H9 (cell line): Measurements from ENCODE around the gene OR10J4. TPM values are rescaled to one million over a fixed set of nuclear protein-coding genes. Genes with fewer than 3 reads are reported as not detected.

Experiments used
- DNase-seq: peaks from one replicate; pipeline ENCODE4 v3.0.0-alpha.2; 2017
- H2AFZ ChIP-seq: one replicate; pipeline ENCODE4 v1.6.1; 2013; ENCODE audit warnings: mild to moderate bottlenecking, low read length, control low read depth, moderate library complexity
- H2AK5ac ChIP-seq: 2 replicates; pipeline ENCODE4 v1.6.1; 2013; ENCODE audit warnings: low read length, control low read depth, mixed read lengths; ENCODE audit not compliant: insufficient read length
- H2BK120ac ChIP-seq: one replicate; pipeline ENCODE4 v1.6.1; 2013; ENCODE audit warnings: low read depth, mild to moderate bottlenecking, low read length, control low read depth, inconsistent platforms; ENCODE audit not compliant: poor library complexity, severe bottlenecking
- H2BK12ac ChIP-seq: 2 replicates; pipeline ENCODE4 v1.6.1; 2013; ENCODE audit warnings: low read length, control low read depth, mixed read lengths, low read depth; ENCODE audit not compliant: insufficient read length
- H2BK15ac ChIP-seq: 2 replicates; pipeline ENCODE4 v1.6.1; 2013; ENCODE audit warnings: low read depth, low read length, control low read depth
- H2BK20ac ChIP-seq: one replicate; pipeline ENCODE4 v1.6.1; 2013; ENCODE audit warnings: low read depth, mild to moderate bottlenecking, low read length, control low read depth, inconsistent platforms; ENCODE audit not compliant: poor library complexity, severe bottlenecking
- H2BK5ac ChIP-seq: 2 replicates; pipeline ENCODE4 v1.6.1; 2013; ENCODE audit warnings: low read length, control low read depth, mixed read lengths; ENCODE audit not compliant: insufficient read length
- H3K14ac ChIP-seq: 2 replicates; pipeline ENCODE4 v1.6.1; 2013; ENCODE audit warnings: low read length, control low read depth; ENCODE audit not compliant: insufficient read depth
- H3K18ac ChIP-seq: 2 replicates; pipeline ENCODE4 v1.6.1; 2013; ENCODE audit warnings: low read depth, mild to moderate bottlenecking, mixed read lengths, low read length, control low read depth; ENCODE audit not compliant: insufficient read length
- H3K23ac ChIP-seq: 2 replicates; pipeline ENCODE4 v1.6.1; 2013; ENCODE audit warnings: low read length, control low read depth, mixed read lengths, low read depth; ENCODE audit not compliant: insufficient read length
- H3K23me2 ChIP-seq: 2 replicates; pipeline ENCODE4 v1.6.1; 2013; ENCODE audit warnings: low read depth, mild to moderate bottlenecking, mixed read lengths, low read length, control low read depth; ENCODE audit not compliant: insufficient read length, poor library complexity, severe bottlenecking
- H3K27ac ChIP-seq: 2 replicates; pipeline ENCODE4 v1.5.1; 2013; ENCODE audit warnings: low read length, control low read depth, mixed read lengths, low read depth; ENCODE audit not compliant: insufficient read length
- H3K27me3 ChIP-seq: 2 replicates; pipeline ENCODE4 v1.6.1; 2013; ENCODE audit warnings: low read length, control low read depth, inconsistent platforms; ENCODE audit not compliant: insufficient read depth
- H3K4ac ChIP-seq: 2 replicates; pipeline ENCODE4 v1.6.1; 2013; ENCODE audit warnings: low read depth, mild to moderate bottlenecking, control low read depth, inconsistent platforms, low read length, moderate library complexity
- H3K4me1 ChIP-seq: 2 replicates; pipeline ENCODE4 v1.6.1; 2013; ENCODE audit warnings: low read length, control low read depth, inconsistent platforms; ENCODE audit not compliant: insufficient read depth
- H3K4me2 ChIP-seq: 2 replicates; pipeline ENCODE4 v1.6.1; 2013; ENCODE audit warnings: low read length, control low read depth, mixed read lengths; ENCODE audit not compliant: insufficient read length, insufficient read depth
- H3K56ac ChIP-seq: 2 replicates; pipeline ENCODE4 v1.6.1; 2013; ENCODE audit warnings: low read depth, mild to moderate bottlenecking, mixed read lengths, low read length, control low read depth; ENCODE audit not compliant: insufficient read length
- H3K79me1 ChIP-seq: 2 replicates; pipeline ENCODE4 v1.6.1; 2013; ENCODE audit warnings: low read depth, mild to moderate bottlenecking, moderate library complexity, low read length, control low read depth, inconsistent platforms; ENCODE audit not compliant: insufficient read depth, poor library complexity, severe bottlenecking
- H3K79me2 ChIP-seq: 2 replicates; pipeline ENCODE4 v1.6.1; 2013; ENCODE audit warnings: low read length, control low read depth, inconsistent platforms; ENCODE audit not compliant: insufficient read depth
- H3K9ac ChIP-seq: 2 replicates; pipeline ENCODE4 v1.6.1; 2013; ENCODE audit warnings: low read length, control low read depth, mixed read lengths; ENCODE audit not compliant: insufficient read length; ENCODE audit errors: extremely low read depth
- H3K9me3 ChIP-seq: one replicate; pipeline ENCODE4 v1.6.1; 2013; ENCODE audit warnings: low read depth, low read length, inconsistent platforms; ENCODE audit not compliant: control insufficient read depth
- H3T11ph ChIP-seq: one replicate; pipeline ENCODE4 v1.6.1; 2013; ENCODE audit warnings: mild to moderate bottlenecking, low read length, control low read depth, inconsistent platforms
- H4K20me1 ChIP-seq: one replicate; pipeline ENCODE4 v1.6.1; 2013; ENCODE audit not compliant: control insufficient read depth, insufficient read length, insufficient read depth
- H4K5ac ChIP-seq: 2 replicates; pipeline ENCODE4 v1.6.1; 2013; ENCODE audit warnings: low read depth, mild to moderate bottlenecking, mixed read lengths, low read length, control low read depth; ENCODE audit not compliant: insufficient read length
- H4K8ac ChIP-seq: replicated peaks from 2 replicates; pipeline ENCODE4 v1.6.1; 2013; ENCODE audit warnings: low read length, control low read depth, mixed read lengths, low read depth; ENCODE audit not compliant: insufficient read length
- H4K91ac ChIP-seq: 2 replicates; pipeline ENCODE4 v1.6.1; 2013; ENCODE audit warnings: low read depth, mild to moderate bottlenecking, moderate library complexity, mixed read lengths, low read length, control low read depth; ENCODE audit not compliant: insufficient read length
- H3K27ac Mint-ChIP-seq, 3 experiments: 2 replicates in 2 of 3; 3 replicates in 1 of 3; pipeline ENCODE4 v1.8.0; 2020 to 2021; ENCODE audit warnings: mixed read lengths in 3 of 3, mild to moderate bottlenecking in 1 of 3, moderate library complexity in 1 of 3
- H3K27me3 Mint-ChIP-seq: 2 replicates; pipeline ENCODE4 v1.8.0; 2021; ENCODE audit warnings: low read depth, mild to moderate bottlenecking, moderate library complexity, mixed read lengths
- H3K36me3 Mint-ChIP-seq, 3 experiments: 2 replicates in 2 of 3; 3 replicates in 1 of 3; pipeline ENCODE4 v1.8.0; 2020 to 2021; ENCODE audit warnings: low read depth in 3 of 3, mixed read lengths in 3 of 3; ENCODE audit not compliant: insufficient read depth in 1 of 3
- H3K4me1 Mint-ChIP-seq, 2 experiments: 2 replicates each; pipeline ENCODE4 v1.8.0; 2020; ENCODE audit warnings: mixed read lengths in 2 of 2
- H3K4me3 Mint-ChIP-seq, 2 experiments: 2 replicates in 1 of 2; 3 replicates in 1 of 2; pipeline ENCODE4 v1.8.0; 2020 to 2021; ENCODE audit warnings: mild to moderate bottlenecking in 2 of 2, mixed read lengths in 2 of 2, moderate library complexity in 1 of 2
- H3K9me3 Mint-ChIP-seq, 2 experiments: 2 replicates in 1 of 2; 3 replicates in 1 of 2; pipeline ENCODE4 v1.8.0; 2020; ENCODE audit warnings: mild to moderate bottlenecking in 2 of 2, mixed read lengths in 2 of 2, moderate library complexity in 1 of 2
- CTCF ChIP-seq: fragments of 200-600 bp; sonication (generic); conservative IDR thresholded peaks from 3 replicates; pipeline ENCODE4 v1.8.0; 2021; ENCODE audit warnings: antibody characterized with exemption, mild to moderate bottlenecking
- WGBS: extraction: QIAGEN DNeasy Blood & Tissue Kit; methylation state at CpG from one replicate; pipeline ENCODE4 v1.1.7; 2013; ENCODE audit warnings: missing lambda C conversion rate, low lambda C conversion rate, mixed read lengths; ENCODE audit not compliant: insufficient read length; ENCODE audit errors: extremely low coverage; 5-methylcytosine and 5-hydroxymethylcytosine counted together
- total RNA-seq: library from RNA; stranded (reverse); gene quantifications from 2 replicates; pipeline ENCODE4 v1.2.1, GENCODE V29; 2021

OR10J4 gene
- total RNA-seq, 1 experiment from 2014 or later, result not detected

GRCh38 chr1:159473335-159473734 is 41.3 kb downstream of the OR10J4 start:
- no peaks in the 10 kb centered on the region for H3K9me3 ChIP-seq
- H3T11ph ChIP-seq, result no peak overlapping the region
- H3K14ac ChIP-seq, result no peak overlapping the region
- no peak overlapping the region for H3K27ac Mint-ChIP-seq
- no peaks in the 10 kb centered on the region for H4K20me1 ChIP-seq
- H3K27me3 ChIP-seq, result no peaks in the 10 kb centered on the region
- H2AFZ ChIP-seq, result no peak overlapping the region
- H3K4me1 ChIP-seq, result no peaks in the 10 kb centered on the region
- no peak overlapping the region for H4K8ac ChIP-seq
- no peak overlapping the region for H2AK5ac ChIP-seq
- DNase-seq, result no peak
- TF ChIP-seq CTCF, result no peak
- no peak overlapping the region for H3K9ac ChIP-seq
- no peak overlapping the region for H2BK120ac ChIP-seq
- no CpG with 5 or more reads among the region's 1 CpG for WGBS
- H3K56ac ChIP-seq, result no peak overlapping the region
- H4K91ac ChIP-seq, result no peak overlapping the region
- no peaks in the 10 kb centered on the region for H3K23me2 ChIP-seq
- no peaks in the 10 kb centered on the region for H3K79me1 ChIP-seq
- no peak overlapping the region for H3K4me3 Mint-ChIP-seq
- H3K79me2 ChIP-seq, result no peaks in the 10 kb centered on the region
- no peak overlapping the region for H3K4me2 ChIP-seq
- H2BK15ac ChIP-seq, result no peak overlapping the region
- H3K4ac ChIP-seq, result no peak overlapping the region
- peaks cover 0 to 21% (median 0%) of the 10 kb centered on the region in 3 experiments; a peak in 2 of 7 replicates for H3K36me3 Mint-ChIP-seq
- H2BK20ac ChIP-seq, result no peak overlapping the region
- H4K5ac ChIP-seq, result no peak overlapping the region
- H3K27ac ChIP-seq, result no peak overlapping the region
- H2BK5ac ChIP-seq, result no peak overlapping the region
- H2BK12ac ChIP-seq, result no peak overlapping the region
- no peak overlapping the region for H3K23ac ChIP-seq
- H3K9me3 Mint-ChIP-seq, result peaks cover 0 to 31% of the 10 kb centered on the region in 2 experiments; a peak in 3 of 5 replicates
- H3K18ac ChIP-seq, result no peak overlapping the region
- H3K27me3 Mint-ChIP-seq, result no peaks in the 10 kb centered on the region; the same call in none of the 2 replicates
- peaks cover 0 to 6% of the 10 kb centered on the region in 2 experiments; a peak in 2 of 4 replicates for H3K4me1 Mint-ChIP-seq
